Kidney (tissue), 14 donors: Measurements from ENCODE around the gene SPATA45. TPM values are rescaled to one million over a fixed set of nuclear protein-coding genes. Genes with fewer than 3 reads are reported as not detected.

Experiments used
- DNase-seq, 5 donors: peaks; one replicate each; pipeline ENCODE4 v3.0.0-alpha.2; 2013 to 2020
- FAIRE-seq: peaks from 2 replicates; lab custom pipeline; 2012; peaks lifted over from hg19 to GRCh38; lab: Jason Lieb, UNC
- H3K27ac ChIP-seq, 2 donors: one replicate each; pipeline ENCODE4 v1.7.0; 2013; ENCODE audit warnings: low read depth in 2 of 2, low read length in 2 of 2, inconsistent platforms in 1 of 2
- H3K27me3 ChIP-seq: one replicate; pipeline ENCODE4 v1.7.1; 2013; ENCODE audit warnings: low read length, inconsistent platforms; ENCODE audit not compliant: control insufficient read depth, insufficient read depth
- H3K36me3 ChIP-seq, 3 donors: one replicate each; pipeline versions ENCODE4 v1.7.0 to v1.7.1; 2013; ENCODE audit warnings: low read length in 3 of 3, control low read depth in 1 of 3, inconsistent platforms in 1 of 3; ENCODE audit not compliant: insufficient read depth in 3 of 3, control insufficient read depth in 2 of 3
- H3K4me1 ChIP-seq, 3 donors: one replicate each; pipeline versions ENCODE4 v1.7.0 to v1.7.1; 2013; ENCODE audit warnings: low read length in 3 of 3, inconsistent platforms in 1 of 3, low read depth in 1 of 3; ENCODE audit not compliant: control insufficient read depth in 2 of 3, insufficient read depth in 2 of 3
- H3K4me3 ChIP-seq, 3 donors: one replicate each; pipeline versions ENCODE4 v1.7.0 to v1.8.1; 2013; ENCODE audit warnings: low read length in 3 of 3, control low read depth in 1 of 3, inconsistent platforms in 1 of 3
- H3K9ac ChIP-seq, 3 donors: one replicate each; pipeline versions ENCODE4 v1.7.0 to v1.7.1; 2013; ENCODE audit warnings: low read length in 3 of 3, control low read depth in 1 of 3, inconsistent platforms in 1 of 3
- H3K9me3 ChIP-seq, 3 donors: one replicate each; pipeline versions ENCODE4 v1.7.0 to v1.7.1; 2013; ENCODE audit warnings: low read length in 3 of 3, control low read depth in 1 of 3, inconsistent platforms in 1 of 3; ENCODE audit not compliant: control insufficient read depth in 2 of 3, insufficient read depth in 1 of 3
- intact Hi-C: fragments of 100-400 bp; cut with DNase I; formaldehyde crosslinking; loops from one replicate; pipeline ENCODE4 v1.11.1; 2022
- polyA plus RNA-seq: library from polyadenylated mRNA; stranded (reverse); fragments of 350-450 nt; fragmentation: Illumina TruSeq; extraction: RNeasy Lipid Tissue Mini Kit (QIAGEN cat#74804); gene quantifications from one replicate; pipeline ENCODE4 v1.2.3, GENCODE V29; 2014; ENCODE audit warnings: low read depth, low replicate concordance; ENCODE audit not compliant: insufficient read depth
- total RNA-seq: library from RNA; stranded (reverse); fragmentation: NEBNext Ultra II Directional; extraction: Animal tissue kit (Norgen Biotek cat#: 25700); gene quantifications from one replicate; pipeline ENCODE4 v1.2.1, GENCODE V29; 2021
- TF ChIP-seq, protein P1 (sequence below): IDR thresholded peaks from 3 replicates; pipeline ENCODE4 v1.5.1; 2012; ENCODE audit warnings: mild to moderate bottlenecking, moderate library complexity, borderline replicate concordance; ENCODE audit not compliant: insufficient read depth; ENCODE audit errors: extremely low read depth
- donor health status: control.
- donor health status: control.
- donor health status: control.
- donor health status: control.
- donor health status: control.
- donor health status: DM: yes; HTN: yes; CAD: no.
- donor health status: Normal renal cell carcinoma (clear cell type).

Gene SPATA45
- total and polyA plus RNA-seq, 2 donors from 2014 or later = 0.57 TPM; not detected in 1

DNA sequence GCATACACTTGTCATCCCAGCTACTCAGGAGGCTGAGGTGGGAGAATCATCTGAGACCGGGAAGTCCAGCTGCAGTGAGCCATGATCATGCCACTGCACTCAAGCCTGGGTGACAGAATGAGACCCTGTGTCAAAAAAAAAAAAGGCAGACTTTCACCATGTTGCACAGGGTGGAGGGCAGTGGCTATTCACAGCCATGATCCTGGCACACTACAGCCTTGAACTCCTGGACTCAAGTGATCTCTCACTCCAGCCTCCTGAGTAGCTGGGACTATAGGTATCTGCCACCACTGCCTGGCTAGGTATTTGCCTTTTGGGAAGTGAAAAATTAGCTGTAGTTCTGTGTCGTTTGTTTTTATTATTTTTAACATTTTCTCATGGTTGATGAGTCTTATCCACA lies 19.1 kb downstream of the SPATA45 start:
- Histone ChIP-seq H3K9ac (no peak overlapping the region), H3K36me3 (no peaks in the 10 kb centered on the region), H3K4me1 (peaks cover 0 to 5% (median 0%) of the 10 kb centered on the region in 3 donors), H3K4me3 (no peak overlapping the region), H3K27ac (no peak overlapping the region), H3K9me3 (peaks cover 0 to 16% (median 0%) of the 10 kb centered on the region in 3 donors), H3K27me3 (no peaks in the 10 kb centered on the region)
- intact Hi-C loops = no loop called here
- TF ChIP-seq, protein P1, sequence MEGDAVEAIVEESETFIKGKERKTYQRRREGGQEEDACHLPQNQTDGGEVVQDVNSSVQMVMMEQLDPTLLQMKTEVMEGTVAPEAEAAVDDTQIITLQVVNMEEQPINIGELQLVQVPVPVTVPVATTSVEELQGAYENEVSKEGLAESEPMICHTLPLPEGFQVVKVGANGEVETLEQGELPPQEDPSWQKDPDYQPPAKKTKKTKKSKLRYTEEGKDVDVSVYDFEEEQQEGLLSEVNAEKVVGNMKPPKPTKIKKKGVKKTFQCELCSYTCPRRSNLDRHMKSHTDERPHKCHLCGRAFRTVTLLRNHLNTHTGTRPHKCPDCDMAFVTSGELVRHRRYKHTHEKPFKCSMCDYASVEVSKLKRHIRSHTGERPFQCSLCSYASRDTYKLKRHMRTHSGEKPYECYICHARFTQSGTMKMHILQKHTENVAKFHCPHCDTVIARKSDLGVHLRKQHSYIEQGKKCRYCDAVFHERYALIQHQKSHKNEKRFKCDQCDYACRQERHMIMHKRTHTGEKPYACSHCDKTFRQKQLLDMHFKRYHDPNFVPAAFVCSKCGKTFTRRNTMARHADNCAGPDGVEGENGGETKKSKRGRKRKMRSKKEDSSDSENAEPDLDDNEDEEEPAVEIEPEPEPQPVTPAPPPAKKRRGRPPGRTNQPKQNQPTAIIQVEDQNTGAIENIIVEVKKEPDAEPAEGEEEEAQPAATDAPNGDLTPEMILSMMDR = no peak
- no peak for FAIRE-seq
- DNase-seq = no peak

DNA sequence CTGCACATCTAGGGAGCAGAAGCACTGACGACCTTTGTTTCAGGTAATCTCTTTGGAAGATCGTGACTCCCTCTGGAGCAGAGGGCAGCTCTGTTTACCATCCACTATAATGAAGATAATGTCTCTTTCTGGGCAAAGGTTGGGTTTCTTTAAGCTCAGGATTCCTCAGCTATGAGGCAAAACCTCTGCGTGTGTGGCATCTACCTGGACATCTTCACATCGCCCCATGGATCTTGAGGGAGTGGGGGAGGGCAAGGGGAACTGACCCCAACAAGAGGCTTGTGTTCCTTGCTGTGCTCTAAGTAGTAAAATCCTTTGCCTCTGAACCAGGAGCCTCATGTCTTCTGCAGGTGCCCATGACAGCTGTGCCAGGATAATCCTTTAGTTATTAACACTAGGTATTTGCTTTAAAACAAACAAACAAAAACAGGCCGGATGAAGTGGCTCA lies 19.6 kb downstream of the SPATA45 start:
- peaks cover 0 to 16% (median 0%) of the 10 kb centered on the region in 3 donors for H3K9me3 ChIP-seq
- H3K4me3 ChIP-seq = no peak overlapping the region
- FAIRE-seq (no peak), DNase-seq (peak in 1 of 5 donors; percentile 1)
- H3K27me3 ChIP-seq = no peaks in the 10 kb centered on the region
- intact Hi-C loops = no loop called here
- no peak overlapping the region for H3K9ac ChIP-seq
- no peaks in the 10 kb centered on the region for H3K36me3 ChIP-seq
- no peak overlapping the region for H3K27ac ChIP-seq
- H3K4me1 ChIP-seq = peaks cover 0 to 2% (median 0%) of the 10 kb centered on the region in 3 donors
- TF ChIP-seq, protein P1 = no peak

DNA sequence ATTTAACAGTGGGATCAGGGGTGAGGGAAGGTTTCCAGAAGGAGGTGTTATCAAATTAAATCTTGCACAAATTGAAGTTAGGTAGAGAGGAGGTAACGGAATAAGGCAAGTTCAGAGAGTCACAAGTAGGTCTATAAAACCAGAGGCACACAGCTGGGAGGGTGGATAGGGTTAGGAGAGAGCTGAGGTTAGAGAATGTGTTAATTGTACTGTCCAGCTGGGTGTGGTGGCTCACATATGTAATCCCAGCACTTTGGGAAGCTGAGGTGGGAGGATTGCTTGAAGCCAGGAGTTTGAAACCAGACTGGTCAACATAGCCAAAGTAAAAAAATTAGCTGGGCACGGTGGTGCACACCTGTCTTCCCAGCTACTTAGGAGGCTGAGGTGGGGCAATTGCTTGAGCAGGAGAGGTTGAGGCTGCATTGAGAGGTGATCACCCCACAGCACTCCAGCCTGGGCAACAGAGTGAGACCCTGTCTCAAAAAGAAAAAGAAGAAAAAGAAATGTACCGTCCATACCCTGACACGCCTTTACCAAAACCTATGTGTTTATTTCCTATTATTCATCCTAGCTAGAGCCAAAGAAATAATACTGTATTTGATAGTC lies 20.2 kb downstream of the SPATA45 start:
- Histone ChIP-seq H3K4me3 (no peak overlapping the region), H3K27me3 (no peaks in the 10 kb centered on the region), H3K9ac (no peak overlapping the region), H3K4me1 (no peaks in the 10 kb centered on the region), H3K36me3 (no peaks in the 10 kb centered on the region), H3K27ac (no peak overlapping the region), H3K9me3 (peaks cover 0 to 16% (median 0%) of the 10 kb centered on the region in 3 donors)
- TF ChIP-seq, protein P1 = no peak
- intact Hi-C loops = no loop called here
- DNase-seq (no peak), FAIRE-seq (no peak)
